GM18873 (cell line): ENCODE data around the gene SASS6.

ENCODE experiments used
- ATAC-seq: cut with Tn5 transposase; IDR thresholded peaks from one replicate; pipeline ENCODE4 v1.9.1; 2021; ENCODE audit warnings: mild to moderate bottlenecking, moderate library complexity, moderate number of reproducible peaks; ENCODE audit not compliant: unreplicated experiment, low FRiP score

The SASS6 gene

GRCh38 chr1:100115524-100115923 is 17.2 kb downstream of the SASS6 start:
- no peak for ATAC-seq

- no peak for ATAC-seq
Measured at GRCh38 chr1:100109554-100110066, 23.1 kb downstream of the SASS6 start.

- ATAC-seq: no peak
Measured at GRCh38 chr1:100107696-100108095, 25.0 kb downstream of the SASS6 start.

- no peak for ATAC-seq
Measured at GRCh38 chr1:100101564-100101963, 31.2 kb downstream of the SASS6 start.

GRCh38 chr1:100100202-100100601 is 32.5 kb downstream of the SASS6 start:
- ATAC-seq: no peak

- ATAC-seq: no peak
Measured at GRCh38 chr1:100090471-100090870, 42.3 kb downstream of the SASS6 start.

- ATAC-seq: no peak
Measured at GRCh38 chr1:100089082-100089481, 43.6 kb downstream of the SASS6 start.

GRCh38 chr1:100087396-100087795 is 45.3 kb downstream of the SASS6 start:
- no peak for ATAC-seq

- ATAC-seq: no peak
Measured at GRCh38 chr1:100080331-100080730, 52.4 kb downstream of the SASS6 start.

GRCh38 chr1:100077531-100077930 is 55.2 kb downstream of the SASS6 start:
- ATAC-seq: peak; percentile 45

- ATAC-seq: peak; percentile 84
Measured at GRCh38 chr1:100076744-100077143, 56.0 kb downstream of the SASS6 start.

GRCh38 chr1:100076319-100076718 is 56.4 kb downstream of the SASS6 start:
- ATAC-seq: peak; percentile 4

GRCh38 chr1:100075773-100076172 is 57.0 kb downstream of the SASS6 start:
- no peak for ATAC-seq

- ATAC-seq: no peak
Measured at GRCh38 chr1:100074604-100075395, 57.9 kb downstream of the SASS6 start.

GRCh38 chr1:100073531-100073930 is 59.2 kb downstream of the SASS6 start:
- ATAC-seq: no peak

- no peak for ATAC-seq
Measured at GRCh38 chr1:100070201-100070939, 62.4 kb downstream of the SASS6 start.

- ATAC-seq: no peak
Measured at GRCh38 chr1:100065969-100066227, 66.8 kb downstream of the SASS6 start.

- no peak for ATAC-seq
Measured at GRCh38 chr1:100065183-100065968, 67.4 kb downstream of the SASS6 start.

GRCh38 chr1:100061681-100062080 is 71.0 kb downstream of the SASS6 start:
- no peak for ATAC-seq

GRCh38 chr1:100053727-100054126 is 79.0 kb downstream of the SASS6 start:
- no peak for ATAC-seq

- no peak for ATAC-seq
Measured at GRCh38 chr1:100053119-100053518, 79.6 kb downstream of the SASS6 start.
